ENCODE data around the gene FAM20C.
"Not testable (repeated sequence)": the region's sequence is repeated elsewhere in the genome, so short reads cannot be mapped to it uniquely, and the experiment has no call there.

Gene FAM20C

DNA sequence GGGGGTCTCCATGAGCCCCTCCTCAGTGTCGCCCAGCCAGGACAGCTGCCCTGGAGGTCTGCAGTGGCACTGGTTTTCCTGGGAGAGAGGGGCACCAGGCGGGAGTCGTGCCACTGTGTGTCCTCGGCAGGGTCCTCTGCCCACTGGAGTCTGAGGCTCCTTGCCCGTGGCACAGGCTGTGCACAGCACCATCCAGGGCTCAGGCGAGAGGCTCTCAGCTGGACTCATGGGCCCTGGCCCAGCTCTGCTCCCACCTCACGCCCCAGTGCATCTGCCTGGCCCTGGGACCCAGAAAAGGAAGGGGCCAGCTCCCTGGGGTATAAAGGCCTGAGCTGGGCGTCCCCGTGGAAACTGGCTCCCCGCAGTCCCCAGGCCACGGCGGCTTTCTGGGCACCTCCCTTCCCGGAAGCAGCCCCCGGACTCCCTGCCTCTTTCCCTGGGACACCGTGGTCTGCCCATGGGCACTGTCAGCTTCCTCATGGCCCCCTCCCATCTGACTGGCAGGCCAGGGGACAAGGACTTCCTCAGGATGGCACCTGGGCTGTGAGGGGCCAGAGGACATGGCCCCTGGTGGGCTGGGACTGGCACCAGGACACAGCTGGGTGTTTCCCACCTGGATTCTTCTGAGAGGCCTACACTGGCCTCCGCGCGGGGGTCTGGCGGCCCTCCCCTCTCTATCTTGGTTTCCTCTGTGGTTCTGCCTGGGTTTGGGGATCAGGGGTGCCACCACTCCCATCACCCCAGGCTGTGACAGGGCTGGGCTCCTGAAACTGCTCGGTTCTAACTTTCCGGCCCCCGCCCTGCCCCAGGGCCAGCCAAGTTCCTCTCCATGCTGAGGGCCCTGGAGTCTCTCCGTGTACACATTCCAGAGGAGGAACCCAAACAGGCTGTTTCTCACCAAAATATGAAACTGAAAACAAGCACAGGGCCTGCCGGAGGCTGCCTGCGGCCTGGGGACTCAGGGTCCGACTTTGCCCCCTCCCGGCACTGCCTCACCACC is 103.1 kb downstream of the FAM20C start:
- no peak for DNase-seq (ENCODE audit: low read depth)
- H3K4me3 ChIP-seq (ENCODE audit: low read depth, low read length): no peak overlapping the region
- TF ChIP-seq, protein P1, sequence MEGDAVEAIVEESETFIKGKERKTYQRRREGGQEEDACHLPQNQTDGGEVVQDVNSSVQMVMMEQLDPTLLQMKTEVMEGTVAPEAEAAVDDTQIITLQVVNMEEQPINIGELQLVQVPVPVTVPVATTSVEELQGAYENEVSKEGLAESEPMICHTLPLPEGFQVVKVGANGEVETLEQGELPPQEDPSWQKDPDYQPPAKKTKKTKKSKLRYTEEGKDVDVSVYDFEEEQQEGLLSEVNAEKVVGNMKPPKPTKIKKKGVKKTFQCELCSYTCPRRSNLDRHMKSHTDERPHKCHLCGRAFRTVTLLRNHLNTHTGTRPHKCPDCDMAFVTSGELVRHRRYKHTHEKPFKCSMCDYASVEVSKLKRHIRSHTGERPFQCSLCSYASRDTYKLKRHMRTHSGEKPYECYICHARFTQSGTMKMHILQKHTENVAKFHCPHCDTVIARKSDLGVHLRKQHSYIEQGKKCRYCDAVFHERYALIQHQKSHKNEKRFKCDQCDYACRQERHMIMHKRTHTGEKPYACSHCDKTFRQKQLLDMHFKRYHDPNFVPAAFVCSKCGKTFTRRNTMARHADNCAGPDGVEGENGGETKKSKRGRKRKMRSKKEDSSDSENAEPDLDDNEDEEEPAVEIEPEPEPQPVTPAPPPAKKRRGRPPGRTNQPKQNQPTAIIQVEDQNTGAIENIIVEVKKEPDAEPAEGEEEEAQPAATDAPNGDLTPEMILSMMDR (IDR thresholded peaks at IDR 0.05; ENCODE audit: control insufficient read depth, extremely low read depth, insufficient read depth): no peak

DNA sequence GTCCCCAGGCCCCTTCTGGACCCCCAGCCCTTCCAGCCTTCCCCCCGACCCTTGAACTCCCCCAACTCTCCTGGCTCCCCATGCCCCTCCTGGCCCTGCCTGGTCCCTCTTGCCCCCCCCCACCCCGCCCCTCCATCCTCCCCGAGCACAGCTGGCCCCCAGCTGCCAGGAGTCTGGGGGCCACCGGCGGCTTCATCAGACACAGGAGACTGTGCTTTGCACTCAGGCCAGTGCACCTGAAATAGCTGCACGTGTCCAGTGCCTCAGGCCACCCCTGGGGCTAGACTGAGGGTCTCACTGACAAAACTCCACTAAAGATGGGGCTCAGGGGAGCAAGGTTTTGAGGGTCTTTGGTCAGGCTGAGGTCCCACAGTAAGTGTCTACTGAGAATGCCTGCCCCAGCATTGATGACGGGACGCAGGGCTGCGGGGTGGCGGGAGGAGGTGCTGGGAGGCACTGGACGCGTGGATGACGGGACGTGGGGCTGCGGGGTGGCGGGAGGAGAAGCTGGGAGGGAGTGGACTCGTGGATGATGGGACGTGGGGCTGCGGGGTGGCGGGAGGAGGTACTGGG is 104.1 kb downstream of the FAM20C start:
- DNase-seq (ENCODE audit: low read depth): no peak
- no peak overlapping the region for H3K4me3 ChIP-seq (ENCODE audit: low read depth, low read length)
- TF ChIP-seq, protein P1 (IDR thresholded peaks at IDR 0.05; ENCODE audit: control insufficient read depth, extremely low read depth, insufficient read depth): no peak

DNA sequence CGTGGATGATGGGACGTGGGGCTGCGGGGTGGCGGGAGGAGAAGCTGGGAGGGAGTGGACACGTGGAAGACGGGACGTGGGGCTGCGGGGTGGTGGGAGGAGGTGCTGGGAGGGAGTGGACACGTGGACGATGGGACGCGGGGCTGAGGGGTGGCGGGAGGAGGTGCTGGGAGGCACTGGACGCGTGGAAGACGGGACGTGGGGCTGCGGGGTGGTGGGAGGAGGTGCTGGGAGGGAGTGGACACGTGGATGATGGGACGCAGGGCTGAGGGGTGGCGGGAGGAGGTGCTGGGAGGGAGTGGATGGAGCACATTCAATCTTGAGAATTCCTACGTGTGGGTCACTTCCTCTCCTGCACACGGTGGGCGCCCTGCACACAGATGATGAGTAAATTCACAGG is 104.8 kb downstream of the FAM20C start:
- not testable (repeated sequence) for H3K4me3 ChIP-seq (ENCODE audit: low read depth, low read length); DNase-seq (ENCODE audit: low read depth)

DNA sequence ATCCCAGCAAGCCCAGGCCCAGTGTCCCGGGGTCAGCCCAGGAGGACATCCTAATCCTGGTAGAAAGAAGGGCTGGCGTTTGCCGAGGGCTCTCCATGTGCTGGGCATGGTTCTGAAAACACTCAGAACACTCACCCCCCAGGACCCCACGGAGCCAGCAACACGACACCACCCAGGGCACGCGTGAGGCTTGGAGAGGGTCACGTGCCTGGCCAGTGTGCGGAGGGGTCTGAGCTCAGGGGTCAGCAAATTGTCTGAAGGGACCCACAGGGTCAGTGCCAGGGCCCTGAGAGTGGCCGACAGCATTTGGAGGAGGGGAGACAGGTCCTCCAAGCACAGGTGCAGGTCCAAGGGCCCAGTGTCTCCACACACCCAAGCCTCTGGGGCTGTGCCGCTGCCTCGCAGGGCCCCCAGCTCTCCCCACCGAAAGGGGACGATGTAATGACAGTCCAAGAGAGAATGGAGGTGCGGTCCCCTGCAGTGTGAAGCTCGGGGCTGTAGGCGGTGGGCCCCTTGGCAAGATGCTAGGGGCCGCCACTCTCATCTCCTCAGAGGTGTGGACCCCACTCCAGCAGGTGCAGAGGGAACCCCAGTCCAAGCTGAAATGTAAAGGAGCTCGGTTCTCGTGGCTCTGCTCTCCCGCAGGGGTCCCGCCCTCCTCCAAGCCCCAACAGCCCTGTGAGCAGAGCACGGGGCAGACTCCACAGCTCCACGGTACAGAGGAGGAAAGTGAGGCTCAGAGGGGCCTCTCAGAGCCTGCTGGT is 105.4 kb downstream of the FAM20C start:
- no peak overlapping the region for H3K4me3 ChIP-seq (ENCODE audit: low read depth, low read length)
- TF ChIP-seq, protein P1 (IDR thresholded peaks at IDR 0.05; ENCODE audit: control insufficient read depth, extremely low read depth, insufficient read depth): no peak
- DNase-seq (ENCODE audit: low read depth): no peak

DNA sequence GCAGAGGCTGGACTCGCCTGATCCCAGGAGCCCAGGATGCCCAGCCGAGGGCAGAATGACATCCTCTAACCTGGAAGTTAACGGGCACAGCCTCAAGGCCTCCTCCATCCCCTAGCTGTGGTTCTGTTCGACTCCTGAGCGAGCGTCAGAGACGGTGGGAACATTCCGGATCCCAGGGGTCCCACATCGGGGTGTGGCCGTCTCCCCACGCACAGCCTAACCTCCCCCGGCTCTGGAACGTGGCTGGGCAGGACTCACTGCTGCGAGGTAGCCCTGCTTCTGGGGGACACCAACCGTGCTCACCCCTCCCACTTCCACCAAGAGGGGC is 106.0 kb downstream of the FAM20C start:
- TF ChIP-seq, protein P1 (IDR thresholded peaks at IDR 0.05; ENCODE audit: control insufficient read depth, extremely low read depth, insufficient read depth): no peak
- DNase-seq (ENCODE audit: low read depth): no peak
- H3K4me3 ChIP-seq (ENCODE audit: low read depth, low read length): no peak overlapping the region

DNA sequence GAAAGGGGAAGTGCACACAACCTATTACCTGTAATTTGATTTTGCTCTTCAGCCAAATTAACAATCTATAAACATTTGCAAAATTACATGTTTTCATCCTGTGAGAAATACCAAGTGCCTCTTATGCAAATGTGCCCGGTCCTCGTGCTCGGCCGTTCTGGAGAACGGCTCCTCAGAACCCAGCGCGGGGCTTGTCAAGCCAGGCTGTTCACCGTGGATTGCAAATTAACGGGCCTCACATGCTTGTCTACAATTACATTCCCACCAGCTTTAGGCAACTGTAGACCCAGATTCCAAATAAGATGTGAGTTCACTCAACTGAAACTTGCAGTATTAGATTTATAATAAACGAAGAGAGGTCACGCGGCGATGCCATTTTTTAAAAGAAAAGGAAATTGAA is 106.4 kb downstream of the FAM20C start:
- TF ChIP-seq, protein P1 (IDR thresholded peaks at IDR 0.05; ENCODE audit: control insufficient read depth, extremely low read depth, insufficient read depth): no peak
- no peak overlapping the region for H3K4me3 ChIP-seq (ENCODE audit: low read depth, low read length)
- no peak for DNase-seq (ENCODE audit: low read depth)

DNA sequence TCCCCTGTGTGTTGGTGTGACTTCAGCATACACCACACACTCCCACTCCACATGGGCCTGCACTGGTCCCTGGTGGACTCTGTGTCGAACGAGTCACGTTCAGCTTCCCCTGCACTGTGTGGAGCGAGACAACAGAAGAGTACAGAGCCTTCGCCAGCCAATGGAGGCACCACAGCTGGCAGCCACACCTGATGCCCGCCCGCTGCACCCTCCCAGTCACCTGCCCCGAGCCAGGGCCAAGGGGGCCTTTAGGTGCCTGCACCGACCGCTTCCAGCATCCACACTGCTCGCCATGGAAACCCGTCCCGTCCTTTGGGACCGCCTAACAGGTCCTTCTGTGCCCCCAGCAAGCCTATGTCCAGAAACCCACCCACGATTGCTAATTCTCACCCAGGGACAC is 106.8 kb downstream of the FAM20C start:
- H3K4me3 ChIP-seq (ENCODE audit: low read depth, low read length): no peak overlapping the region
- DNase-seq (ENCODE audit: low read depth): no peak
- TF ChIP-seq, protein P1 (IDR thresholded peaks at IDR 0.05; ENCODE audit: control insufficient read depth, extremely low read depth, insufficient read depth): no peak

All from LNCaP clone FGC (cell line).